GM21737 (cell line): ENCODE data around the gene CAPZA3.
"Not testable (repeated sequence)": the region's sequence is repeated elsewhere in the genome, so short reads cannot be mapped to it uniquely, and the experiment has no call there.

Experiments
- ATAC-seq: cut with Tn5 transposase; IDR thresholded peaks from one replicate; pipeline ENCODE4 v1.9.1; 2021; ENCODE audit warnings: mild to moderate bottlenecking, moderate library complexity; ENCODE audit not compliant: unreplicated experiment

The CAPZA3 gene

DNA sequence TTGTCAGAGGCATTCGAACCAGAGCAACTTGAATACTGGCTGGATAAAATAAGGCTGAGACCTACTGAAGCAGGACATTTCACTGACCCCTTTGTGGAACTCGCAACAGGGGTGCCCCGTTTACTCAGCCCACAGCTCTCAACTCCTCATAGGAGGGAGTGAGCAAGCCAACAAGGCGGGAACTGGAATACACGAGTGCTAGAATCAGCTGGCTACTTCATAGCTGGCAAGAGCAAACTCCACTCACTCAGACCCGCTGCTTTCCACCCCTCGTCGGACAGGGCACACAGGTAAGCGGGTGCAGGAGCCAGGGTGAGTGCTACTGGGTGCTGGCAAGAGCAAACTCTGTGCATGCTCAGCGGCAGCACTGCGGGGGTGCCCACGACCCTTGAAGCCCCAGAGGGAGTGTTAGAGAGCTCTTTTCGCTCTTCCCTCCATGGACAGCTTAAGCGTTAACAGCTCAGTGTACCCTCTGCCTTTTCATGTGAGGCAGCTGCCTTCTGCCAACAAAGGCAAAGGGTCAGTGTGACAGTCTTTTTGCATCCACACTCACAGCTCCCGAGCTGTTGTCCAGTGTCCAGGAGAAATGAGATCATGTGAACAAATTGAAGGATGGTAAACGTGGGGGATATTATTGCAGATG is 15.7 kb downstream of the CAPZA3 start:
- no peak for ATAC-seq

DNA sequence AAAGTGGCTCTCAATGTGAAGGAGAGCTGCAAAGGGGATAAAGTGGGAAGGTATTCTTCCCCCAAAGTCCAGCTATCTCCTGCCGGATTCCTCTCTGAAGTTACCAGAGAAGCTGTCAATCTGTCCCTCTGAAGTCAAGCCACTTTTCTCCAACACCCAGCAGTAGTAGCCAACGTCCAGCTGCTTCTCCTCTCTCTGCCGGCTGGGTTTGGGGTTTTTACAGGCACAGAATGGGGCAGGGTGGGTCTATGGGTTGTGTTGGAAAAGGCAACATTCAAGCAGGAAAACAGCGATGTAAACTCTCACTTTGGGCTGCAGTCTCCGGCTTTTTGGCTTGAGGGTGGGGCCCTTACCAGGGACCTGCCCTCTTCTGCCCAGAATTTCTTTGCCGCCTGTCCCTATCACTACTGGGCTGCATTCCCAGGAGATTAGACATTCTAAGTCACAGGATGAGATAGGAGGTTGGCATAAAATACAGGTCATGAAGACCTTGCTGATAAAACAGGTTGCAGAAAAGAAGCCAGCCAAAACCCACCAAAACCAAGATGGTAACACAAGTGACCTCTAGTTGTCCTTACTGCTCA is 16.3 kb downstream of the CAPZA3 start:
- ATAC-seq: no peak

GRCh38 chr12:18755341-18755740 is 17.4 kb downstream of the CAPZA3 start:
- ATAC-seq: no peak

- not testable (repeated sequence) for ATAC-seq
These were observed 28.6 kb downstream of the CAPZA3 start for GRCh38 chr12:18766479-18766878.

- no peak for ATAC-seq
These were observed 44.9 kb downstream of the CAPZA3 start for GRCh38 chr12:18782827-18783226.

DNA sequence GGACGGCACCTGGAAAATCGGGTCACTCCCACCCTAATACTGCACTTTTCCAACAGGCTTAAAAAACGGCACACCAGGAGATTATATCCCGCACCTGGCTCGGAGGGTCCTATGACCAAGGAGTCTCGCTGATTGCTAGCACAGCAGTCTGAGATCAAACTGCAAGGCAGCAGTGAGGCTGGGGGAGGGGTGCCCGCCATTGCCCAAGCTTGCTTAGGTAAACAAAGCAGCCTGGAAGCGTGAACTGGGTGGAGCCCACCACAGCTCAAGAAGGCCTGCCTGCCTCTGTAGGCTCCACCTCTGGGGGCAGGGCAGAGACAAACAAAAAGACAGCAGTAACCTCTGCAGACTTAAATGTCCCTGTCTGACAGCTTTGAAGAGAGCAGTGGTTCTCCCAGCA is 47.5 kb downstream of the CAPZA3 start:
- not testable (repeated sequence) for ATAC-seq
